ENCODE data around the gene HIPK3.

DNA sequence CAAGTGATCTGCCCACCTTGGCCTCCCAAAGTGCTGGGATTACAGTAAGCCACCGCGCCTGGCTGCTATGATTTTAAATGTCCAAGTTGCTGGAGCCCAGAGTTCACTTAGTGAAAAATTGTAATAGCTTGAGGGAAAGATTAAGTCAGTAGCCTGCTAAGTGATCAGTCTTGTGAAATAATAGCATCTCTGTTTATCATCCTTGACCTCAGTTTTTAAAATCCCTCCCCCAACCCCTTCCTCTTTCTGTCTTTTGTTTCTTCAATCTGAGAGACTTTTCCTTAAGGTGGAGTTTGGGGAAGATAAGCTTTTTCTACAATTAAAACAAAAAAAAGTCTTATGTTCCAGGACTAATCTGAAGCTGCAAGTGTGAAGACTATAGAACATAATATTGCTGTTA, 6.4 kb downstream of the HIPK3 start:
- TF ChIP-seq CTCF (IDR thresholded peaks at IDR 0.05), result no peak
- TF ChIP-seq POLR2A (IDR thresholded peaks at IDR 0.05), result no peak

Data from heart left ventricle (tissue), 13 donors.